Renal cortical epithelial cell (primary cell): ENCODE measurements around the gene CCNK. TPM values are rescaled to one million over a fixed set of nuclear protein-coding genes. Genes with fewer than 3 reads are reported as not detected.

Experiments
- DNase-seq: peaks from one replicate; pipeline ENCODE4 v3.0.0-alpha.2; 2011; ENCODE audit warnings: low read depth
- total RNA-seq: library from RNA; depleted of rRNA; stranded (reverse); fragments of >200 nt; gene quantifications from 2 replicates; pipeline ENCODE4 v1.2.3, GENCODE V29; 2014

Gene CCNK
- total RNA-seq, 1 donor from 2014 or later, result 49.1 TPM

GRCh38 chr14:99507860-99508640 is 26.8 kb downstream of the CCNK start:
- DNase-seq, result no peak

- no peak for DNase-seq
These were observed 27.9 kb downstream of the CCNK start for GRCh38 chr14:99508896-99509629.

GRCh38 chr14:99509871-99510555 is 28.8 kb downstream of the CCNK start:
- DNase-seq, result no peak

- no peak for DNase-seq
These were observed 29.4 kb downstream of the CCNK start for GRCh38 chr14:99510556-99511139.

- DNase-seq, result no peak
These were observed 30.4 kb downstream of the CCNK start for GRCh38 chr14:99511421-99512109.

GRCh38 chr14:99512110-99512449 is 30.9 kb downstream of the CCNK start:
- no peak for DNase-seq

- no peak for DNase-seq
These were observed 31.5 kb downstream of the CCNK start for GRCh38 chr14:99512571-99513182.

GRCh38 chr14:99513183-99513694 is 32.0 kb downstream of the CCNK start:
- no peak for DNase-seq

GRCh38 chr14:99513946-99514551 is 32.8 kb downstream of the CCNK start:
- no peak for DNase-seq

- no peak for DNase-seq
These were observed 33.5 kb downstream of the CCNK start for GRCh38 chr14:99514552-99515300.

GRCh38 chr14:99515301-99516155 is 34.3 kb downstream of the CCNK start:
- no peak for DNase-seq

GRCh38 chr14:99516156-99516870 is 35.1 kb downstream of the CCNK start:
- no peak for DNase-seq

- no peak for DNase-seq
These were observed 35.8 kb downstream of the CCNK start for GRCh38 chr14:99516871-99517642.

GRCh38 chr14:99517643-99518381 is 36.6 kb downstream of the CCNK start:
- DNase-seq, result no peak

- peak; percentile 18 for DNase-seq
These were observed 37.5 kb downstream of the CCNK start for GRCh38 chr14:99518441-99519346.
